Activated CD4-positive, alpha-beta T cell treated with anti-CD3 and anti-CD28 coated beads for 4 hours (primary cell): ENCODE measurements around the gene DCPS.

Experiments
- DNase-seq, 2 donors: peaks; one replicate each; pipeline ENCODE4 v3.0.0-alpha.2; 2020

Gene DCPS

DNA sequence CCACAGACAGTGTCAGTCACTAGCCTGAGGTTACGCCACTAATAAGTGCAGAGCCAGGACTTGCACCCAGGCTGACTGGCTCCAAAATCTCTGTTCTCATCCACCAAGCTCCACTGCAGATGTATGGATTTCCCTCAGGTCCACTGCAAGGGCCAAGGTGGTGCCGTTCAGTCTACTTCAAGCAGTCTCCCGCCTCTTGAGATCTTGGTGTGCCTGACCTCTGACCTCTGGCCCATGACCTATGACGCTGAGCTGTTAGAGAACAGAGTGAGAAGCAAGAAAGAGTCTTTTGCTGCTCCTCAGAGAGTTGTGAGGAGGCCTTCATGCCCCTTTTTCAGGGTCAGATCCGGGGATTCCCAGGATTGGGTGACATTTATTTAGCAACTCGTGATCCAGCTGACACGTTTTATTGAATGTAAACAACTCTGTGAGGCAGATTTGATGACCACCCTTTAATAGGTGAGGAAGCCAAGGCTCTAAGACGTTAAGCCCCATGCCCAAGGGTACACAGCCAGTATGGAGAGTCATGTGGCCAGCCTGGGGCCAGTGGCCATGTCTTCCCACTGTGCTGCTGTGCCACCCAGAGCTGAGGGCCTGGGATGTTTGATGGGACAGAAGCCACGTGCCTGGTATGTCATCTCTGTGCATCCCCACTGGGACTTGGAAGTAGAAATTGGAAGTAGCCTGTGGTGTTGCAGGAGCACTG is 25.2 kb downstream of the DCPS start:
- DNase-seq = no peak

DNA sequence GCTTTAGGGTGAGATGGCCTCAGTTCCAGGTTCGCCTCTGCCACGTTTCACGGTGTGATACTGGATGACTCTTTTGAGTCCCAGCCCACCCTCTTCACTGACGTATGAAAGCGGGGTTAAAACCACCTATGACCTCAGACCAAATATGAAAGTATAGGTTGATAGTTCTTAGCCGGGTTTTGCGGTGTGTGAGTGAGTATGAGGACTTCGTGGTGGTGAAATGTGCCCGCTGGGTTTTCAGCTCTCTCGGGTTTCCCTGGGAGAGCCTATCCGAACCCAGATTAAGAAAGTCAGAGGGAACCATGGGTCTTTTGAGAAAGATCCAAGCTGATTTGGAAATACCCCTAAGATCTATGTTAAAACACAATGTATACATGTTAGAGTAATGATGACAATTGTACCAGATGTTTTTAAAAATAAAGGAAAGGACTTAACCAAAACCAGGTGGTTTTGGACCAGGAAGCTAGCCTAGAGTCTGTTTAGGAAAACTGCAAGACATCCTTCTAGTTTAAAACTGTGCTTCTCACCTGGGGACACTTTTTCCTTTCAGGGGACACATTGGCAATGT is 25.9 kb downstream of the DCPS start:
- DNase-seq = no peak

DNA sequence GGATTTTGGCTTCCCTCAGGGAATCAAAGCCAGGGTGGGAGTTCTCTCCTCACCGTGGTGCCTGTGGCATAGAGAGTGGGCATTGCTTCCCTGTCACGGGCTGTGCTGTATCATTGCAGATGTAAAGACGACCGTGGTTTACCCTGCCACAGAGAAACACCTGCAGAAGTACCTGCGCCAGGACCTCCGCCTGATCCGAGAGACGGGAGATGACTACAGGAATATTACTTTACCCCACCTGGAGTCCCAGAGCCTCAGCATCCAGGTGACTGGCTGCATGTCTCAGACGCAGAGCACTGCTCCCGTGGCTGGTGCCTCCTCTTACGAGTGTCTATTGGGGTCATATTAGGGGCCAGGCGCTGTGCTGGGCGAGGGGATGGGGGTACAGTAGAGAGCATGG is 27.4 kb downstream of the DCPS start:
- DNase-seq = no peak

DNA sequence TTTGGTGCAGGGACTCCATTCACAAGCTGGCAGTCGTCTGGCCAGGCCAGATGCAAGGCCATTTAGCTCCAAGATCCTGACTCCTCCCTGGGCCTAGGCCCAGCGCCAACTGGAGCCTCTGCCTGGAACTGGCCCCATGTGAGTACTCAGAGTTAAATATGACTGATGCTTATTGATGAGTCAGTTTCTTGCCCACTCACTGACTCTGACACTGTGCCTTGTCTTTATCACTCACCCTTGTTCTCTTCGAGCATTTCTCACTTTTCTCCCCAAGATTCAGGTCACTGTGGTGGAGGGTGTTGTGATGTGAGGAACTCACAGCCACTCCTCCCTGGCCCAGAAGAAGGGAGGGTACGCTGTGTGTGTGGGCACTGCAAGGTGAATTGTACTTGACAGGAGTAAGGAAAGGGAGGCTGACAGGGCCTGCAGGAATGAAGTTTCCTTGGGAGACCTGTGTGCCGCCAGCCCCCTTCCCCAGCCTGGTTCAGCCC is 28.4 kb downstream of the DCPS start:
- DNase-seq = no peak

DNA sequence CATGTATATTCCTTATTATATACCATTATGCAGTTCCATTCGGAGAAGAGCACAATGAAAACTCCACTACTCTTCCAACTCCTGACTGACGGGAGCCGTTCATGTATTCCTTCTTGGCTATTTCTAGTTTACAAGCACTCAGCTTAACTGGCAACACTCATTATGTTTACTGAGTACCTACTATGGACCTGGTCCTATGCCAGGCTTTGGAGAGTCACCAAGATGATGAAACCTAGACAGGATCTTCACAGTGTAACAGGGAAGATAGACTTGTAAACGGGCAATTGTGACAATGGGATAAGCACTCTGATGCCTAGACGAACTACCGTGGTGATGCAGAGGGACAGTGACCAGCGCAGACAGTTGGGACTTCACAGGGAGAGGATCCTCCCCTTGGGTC is 29.3 kb downstream of the DCPS start:
- no peak for DNase-seq

DNA sequence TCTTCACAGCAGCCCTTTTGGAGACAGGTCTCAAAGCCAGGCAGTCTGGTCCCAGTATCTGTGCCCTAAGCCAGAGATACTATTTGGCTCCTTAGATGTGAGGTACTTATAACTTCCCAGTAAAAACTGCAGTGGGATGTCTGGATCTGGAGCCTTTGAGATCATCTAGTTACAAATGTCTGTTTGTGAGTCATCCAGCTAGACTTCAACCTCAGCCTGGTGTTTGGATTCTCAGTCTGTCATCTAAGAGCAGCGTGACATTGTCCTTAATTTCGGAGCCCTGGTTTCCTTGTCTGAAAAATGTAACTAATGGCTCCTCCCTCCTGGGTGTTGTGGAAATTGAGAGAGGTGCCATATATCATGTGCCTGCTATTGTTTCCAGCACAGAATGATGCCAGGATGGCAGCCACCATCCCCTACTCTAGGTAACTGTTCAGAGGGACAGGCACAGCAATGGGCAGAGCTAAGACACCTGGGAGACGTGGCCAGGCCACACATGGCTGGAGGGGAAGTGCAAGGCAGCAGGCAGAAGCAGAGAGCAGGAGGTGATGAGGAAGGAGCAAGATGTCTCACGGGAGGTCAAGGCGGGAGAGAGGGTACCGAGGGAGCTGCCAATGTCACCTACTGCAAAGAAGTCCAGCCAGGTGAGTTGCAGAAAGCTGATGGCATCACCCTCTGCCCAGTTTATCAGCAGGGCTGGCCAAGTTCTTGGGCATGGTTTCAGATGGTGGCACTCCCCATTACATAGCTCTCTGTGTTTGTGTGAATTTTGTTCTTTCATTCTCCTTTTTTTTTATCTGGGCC is 31.0 kb downstream of the DCPS start:
- no peak for DNase-seq

DNA sequence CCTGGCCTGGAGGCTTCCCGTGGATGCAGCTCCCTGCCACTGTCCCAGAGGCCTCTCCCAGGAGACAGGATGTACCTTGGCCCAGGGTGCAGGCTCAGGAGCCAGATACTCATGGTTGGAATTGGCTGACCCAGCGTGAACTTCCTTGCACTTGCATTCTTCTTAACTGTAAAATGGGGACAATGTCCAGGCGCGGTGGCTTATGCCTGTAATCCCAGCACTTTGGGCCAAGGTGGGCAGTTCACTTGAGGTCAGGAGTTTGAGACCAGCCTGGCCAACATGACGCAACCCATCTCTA is 31.6 kb downstream of the DCPS start:
- DNase-seq = no peak

DNA sequence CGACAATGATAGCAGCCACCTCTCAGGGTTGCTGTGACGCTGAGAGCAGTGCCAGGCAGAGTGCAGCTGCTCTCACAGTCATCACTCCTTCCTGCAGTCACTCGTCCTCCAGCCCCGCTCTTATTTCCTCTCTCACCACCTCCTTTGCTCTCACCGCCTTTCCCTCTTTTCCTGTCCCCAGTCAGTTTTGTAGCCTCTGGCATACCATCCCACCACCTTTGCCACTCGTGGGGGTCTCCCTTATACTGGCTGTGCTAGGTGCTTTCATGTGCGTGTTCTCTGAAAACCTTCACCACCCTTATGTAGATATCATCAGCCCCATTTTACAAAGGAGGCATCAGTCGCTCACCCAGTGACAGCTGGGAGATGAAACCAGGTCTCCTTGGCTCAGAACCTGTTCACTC is 32.3 kb downstream of the DCPS start:
- DNase-seq = no peak

DNA sequence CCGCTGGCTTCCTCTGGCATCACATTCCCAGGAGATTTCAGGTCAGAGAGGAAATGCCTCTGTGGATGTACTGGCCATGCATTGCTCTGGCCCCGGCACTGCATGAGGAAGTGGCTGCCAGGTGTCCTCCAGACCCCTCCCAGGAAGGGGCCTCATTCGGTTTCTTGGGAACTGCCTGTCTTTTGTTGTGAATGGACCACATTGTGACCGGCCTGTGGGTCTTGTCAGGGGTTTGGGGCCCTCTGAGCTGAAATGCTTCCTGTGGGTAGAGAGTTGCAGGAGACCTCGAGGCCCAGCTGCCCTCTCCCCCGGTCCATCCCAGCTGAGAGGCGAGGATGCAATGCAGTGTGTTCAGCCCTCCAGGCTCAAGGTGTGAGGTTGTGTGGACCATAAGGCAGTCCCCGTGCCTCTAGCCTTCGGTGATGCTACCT is 32.8 kb downstream of the DCPS start:
- no peak for DNase-seq

DNA sequence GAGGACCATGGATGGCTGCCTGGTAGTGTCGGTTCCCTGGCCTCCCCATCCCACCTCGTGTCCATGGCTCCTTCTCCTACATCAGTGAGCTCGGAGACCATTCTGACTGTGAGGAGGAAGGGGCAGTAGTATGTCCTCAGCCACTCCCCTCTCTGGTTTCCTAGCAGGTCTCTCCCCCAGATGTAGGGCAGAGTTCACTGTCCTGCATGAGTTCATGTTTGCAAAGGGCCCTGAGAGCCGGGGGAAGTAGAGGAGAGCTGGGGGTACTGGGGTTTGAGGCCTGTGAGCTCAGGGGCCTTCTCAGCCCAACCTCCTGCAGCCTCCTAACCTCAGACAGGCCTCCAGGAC is 33.2 kb downstream of the DCPS start:
- no peak for DNase-seq

DNA sequence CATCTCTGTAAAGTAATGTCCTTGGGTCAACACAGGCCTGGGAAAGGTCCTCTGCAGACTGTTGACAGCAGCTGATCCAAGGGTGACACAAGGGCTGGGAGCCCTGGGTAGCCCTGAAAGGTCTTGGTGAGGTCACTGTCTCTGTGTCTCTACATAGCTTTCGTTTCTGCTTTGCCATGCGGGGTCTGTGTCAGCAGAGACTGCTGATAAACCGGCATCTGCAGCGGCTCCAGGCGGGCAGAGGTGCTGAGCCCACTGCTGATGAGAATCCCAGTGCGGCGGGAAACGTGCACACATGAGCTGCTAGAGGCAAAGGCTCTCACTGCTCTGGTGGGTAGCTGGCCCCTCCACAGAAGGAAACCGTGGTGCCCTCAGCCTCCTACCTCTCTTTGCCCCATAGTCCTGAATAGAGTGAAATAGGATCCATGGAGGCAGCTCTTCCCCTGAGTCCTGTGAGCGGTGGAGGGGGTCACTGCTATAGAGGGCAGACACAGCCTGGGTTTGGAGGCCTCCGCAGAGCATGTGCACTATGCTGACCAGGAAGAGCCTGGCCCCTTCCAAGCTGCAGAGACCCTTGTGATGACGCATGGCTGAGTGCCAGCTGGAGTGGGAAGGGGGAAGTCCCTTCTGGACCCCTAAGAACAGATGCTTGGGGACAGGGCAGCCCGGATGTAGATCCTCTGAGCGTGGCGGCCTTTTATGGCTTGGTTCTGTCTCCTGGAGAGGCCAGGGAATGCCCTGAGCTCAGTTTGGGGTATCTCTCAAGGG is 33.8 kb downstream of the DCPS start:
- DNase-seq = no peak

DNA sequence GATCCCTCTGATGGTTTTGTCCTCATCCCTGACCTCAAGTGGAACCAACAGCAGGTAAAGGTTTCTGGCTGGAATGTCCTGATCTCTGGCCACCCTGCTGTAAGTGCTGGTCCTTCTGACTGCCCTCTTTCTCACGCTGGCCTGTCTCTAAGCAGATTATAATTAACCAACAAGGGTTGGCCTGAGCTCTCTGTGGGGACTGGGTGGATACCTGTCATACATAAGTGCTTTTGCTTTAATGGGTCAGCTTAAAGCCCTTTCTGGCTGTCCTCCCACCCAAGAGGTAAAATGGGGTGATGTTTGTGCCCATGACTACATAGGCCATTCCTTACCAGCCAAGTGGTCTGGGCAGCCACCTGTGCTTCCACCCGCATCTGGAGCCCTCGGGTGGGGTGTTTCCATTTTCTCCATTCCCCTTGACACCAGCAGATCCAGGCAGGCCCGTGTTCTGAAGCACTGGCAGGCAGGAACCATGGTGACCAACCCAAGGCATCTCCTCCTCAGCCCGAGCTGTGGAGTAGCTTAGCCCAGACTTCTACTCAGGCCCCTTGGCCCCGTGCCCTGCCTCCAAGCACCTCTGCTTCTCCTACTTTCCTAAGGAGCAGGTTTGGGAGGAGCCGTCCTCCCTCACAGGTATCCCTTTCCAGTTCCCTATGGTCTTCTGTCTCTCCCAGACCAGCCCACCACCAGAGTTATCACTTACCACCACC is 34.6 kb downstream of the DCPS start:
- no peak for DNase-seq

DNA sequence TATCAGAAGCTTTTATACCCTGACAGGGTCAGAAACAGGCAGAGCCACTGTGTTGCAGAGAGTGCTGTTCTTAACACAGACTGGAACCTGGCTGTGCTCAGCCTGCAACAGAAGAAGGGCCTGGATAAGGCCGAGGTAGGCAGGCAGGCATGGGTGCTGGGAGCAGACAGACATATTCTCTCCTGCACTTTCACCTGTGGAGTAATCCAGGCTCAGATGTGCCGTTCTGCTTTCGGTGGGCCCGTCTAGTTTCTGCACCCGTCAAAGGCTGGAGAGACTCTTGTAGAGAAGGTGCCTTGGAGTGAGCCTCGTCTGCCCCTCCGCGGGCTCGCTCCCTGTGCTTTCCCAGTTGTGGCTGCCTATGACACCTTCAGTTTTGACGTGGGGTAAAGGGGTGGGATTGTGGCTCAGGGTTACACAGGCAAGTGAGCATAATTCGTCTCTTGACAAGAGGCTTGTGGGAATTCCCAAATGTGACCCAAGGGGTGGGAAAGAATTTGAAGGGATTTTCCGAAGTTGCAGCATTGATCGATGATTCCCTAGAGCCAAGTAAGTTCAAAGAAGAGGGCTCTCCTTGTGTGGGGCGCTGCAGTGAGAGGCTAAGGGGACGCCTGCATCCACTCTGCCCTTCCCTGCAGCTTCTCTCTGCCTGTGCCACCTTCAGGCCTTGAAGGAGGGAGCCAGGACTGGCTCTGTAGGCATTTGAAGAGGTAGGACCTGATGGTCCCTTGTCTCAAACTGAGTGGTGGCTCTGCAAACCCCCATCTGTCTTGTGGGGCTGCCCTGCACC is 35.4 kb downstream of the DCPS start:
- no peak for DNase-seq

DNA sequence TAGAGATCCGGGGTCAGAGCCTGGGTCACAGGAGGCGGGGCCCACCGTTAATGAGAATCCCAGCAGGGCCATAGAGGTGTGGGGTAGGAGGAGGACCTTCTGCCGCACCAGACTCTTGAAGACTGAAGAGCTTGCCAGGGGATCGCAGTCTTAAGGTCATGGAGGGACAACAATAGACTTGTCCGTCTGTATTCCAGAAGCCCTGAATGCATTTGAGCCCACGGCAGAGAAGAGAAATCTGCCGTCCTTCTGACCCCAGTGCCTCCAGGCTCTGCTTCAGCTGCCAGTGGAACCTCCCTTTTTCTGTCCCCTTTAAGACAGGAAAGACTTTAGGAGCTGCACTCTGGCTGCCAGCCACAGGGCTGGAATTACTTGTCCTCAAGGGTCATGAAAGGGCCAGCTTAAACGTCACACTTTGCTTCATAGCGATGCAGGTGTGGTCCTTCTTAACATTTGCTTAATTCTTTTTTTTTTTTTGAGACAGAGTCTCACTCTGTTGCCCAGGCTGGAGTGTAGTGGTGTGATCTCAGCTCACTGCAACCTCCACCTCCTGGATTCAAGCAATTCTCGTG is 36.1 kb downstream of the DCPS start:
- DNase-seq = no peak

DNA sequence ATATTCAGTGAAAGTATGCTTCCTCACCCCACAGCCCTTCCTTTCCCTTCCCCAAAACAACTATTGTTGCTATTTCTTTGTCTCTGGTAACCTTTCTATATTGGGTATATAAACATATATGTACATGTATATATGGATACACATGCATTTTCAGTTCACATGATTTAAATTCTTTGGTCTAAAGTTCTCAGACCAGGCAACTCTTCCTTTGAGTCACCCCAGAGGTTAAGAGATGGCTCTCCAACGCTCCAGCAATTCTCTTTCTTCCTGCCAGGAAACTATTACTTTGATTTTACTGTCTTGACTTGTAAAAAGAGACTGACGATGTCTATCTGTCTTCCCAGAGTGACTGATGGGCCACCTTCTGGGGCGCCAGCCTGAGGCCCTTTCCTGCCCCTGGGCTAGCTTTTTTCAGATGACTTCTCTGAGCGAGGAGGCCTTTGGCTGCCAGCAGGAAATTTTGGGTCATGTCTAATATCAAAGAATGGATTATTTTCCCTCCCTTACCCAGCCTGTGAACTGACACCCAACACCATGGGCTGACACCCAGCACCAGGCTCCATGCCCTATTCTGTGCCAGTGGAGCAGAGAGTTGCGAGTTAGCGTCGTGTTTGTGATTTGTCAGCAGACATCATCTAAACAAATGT is 37.2 kb downstream of the DCPS start:
- no peak for DNase-seq

DNA sequence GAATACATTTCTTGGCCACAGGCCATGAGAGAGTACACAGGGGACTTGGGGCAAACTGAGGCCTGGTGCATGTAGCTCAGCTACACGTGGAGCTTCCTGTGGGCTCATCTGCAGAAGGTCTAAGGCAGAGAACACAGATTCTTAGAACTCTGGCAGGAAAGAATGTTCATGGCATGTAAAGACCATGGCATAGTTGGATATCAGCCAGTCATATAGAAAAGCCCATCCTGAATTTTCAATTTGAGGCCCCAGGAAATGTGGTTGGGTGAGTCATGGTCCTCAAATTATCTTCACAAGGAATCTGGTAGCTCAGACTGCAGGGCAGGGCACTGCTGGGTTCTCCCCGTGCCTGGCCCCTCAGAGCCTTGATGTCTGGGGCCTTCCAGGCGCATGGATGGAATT is 37.9 kb downstream of the DCPS start:
- DNase-seq = no peak

DNA sequence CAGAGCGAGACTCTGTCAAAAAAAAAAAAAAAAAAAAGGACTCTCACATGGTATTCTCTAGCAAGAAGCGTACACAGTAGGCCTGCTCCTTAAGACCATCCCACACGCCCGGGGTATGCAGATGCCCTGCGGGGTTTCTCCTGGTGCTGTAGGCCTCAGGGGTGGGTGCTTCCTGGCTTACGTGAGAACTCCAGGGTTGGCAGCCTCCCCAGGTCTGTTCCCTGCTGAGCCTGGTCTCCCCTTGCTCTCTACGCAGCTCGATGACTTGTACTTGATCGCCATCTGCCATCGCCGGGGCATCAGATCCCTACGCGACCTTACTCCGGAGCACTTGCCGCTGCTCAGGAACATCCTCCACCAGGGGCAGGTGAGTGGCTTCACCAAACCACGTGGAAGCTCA is 39.2 kb downstream of the DCPS start:
- no peak for DNase-seq

DNA sequence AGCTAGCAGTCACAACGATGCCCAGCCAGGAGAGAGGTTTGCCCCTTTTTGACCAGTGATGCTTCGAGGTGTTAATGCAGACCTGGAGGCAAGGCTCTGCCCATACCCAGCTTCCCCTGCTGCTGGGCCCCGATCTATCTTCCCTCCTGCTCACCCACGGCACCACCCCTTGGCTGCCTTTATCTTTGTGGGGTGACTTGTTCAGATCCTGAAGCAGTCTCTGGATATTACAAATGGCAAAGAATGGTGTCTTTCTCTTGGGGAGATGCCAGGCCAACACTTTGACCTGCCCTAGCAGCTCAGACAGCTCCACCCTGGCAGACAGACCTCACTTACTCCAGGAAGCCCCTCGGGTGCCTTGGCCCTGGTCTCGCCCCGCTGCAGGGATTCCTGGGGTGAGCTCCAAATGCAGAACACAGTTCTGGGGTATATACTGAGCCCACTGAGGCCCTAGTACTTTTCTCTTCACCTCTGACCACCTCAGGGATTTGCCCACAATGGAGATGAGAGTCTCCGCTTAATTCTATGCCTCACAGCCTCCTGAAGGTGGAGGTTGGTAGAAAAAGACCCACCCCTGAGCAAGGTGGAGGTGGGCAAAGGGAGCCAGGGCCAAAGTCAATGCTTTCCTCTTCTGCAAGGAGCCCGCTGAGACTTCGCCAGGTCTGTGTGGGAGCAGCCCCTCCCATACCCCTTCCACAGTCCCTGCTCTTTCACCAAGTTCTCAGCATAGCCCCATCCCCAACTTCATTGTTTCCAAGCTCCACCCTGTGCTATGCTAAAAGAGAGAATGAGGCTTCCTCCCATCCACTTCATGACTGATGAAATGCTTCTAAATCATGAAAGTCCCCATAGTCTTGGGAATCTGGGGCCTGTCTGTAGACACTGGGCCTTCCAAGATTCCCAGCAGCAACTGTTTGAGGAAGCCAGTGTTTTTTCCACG is 40.6 kb downstream of the DCPS start:
- DNase-seq = no peak

DNA sequence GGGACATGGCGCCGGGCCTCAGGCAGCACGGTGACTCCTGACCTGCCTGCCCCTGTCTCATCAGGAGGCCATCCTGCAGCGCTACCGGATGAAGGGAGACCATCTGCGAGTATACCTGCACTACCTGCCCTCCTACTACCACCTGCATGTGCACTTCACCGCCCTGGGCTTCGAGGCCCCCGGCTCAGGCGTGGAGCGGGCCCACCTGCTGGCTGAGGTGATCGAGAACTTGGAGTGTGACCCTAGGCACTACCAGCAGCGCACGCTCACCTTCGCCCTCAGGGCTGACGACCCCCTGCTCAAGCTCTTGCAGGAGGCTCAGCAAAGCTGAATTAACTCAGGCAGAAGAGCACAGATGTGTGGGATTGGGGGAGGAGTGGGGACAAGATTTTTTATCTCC is 41.4 kb downstream of the DCPS start:
- DNase-seq = no peak
